T-cell (primary cell): ENCODE data around the gene SORCS3. TPM values are rescaled to one million over a fixed set of nuclear protein-coding genes. Genes with fewer than 3 reads are reported as not detected.

Source experiments
- ATAC-seq, 4 experiments: fragments of 200-7000 bp in 3 of 4; fragments of 150-1000 bp in 1 of 4; cut with Tn5 transposase; replicated peaks in 1 of 4; 1 replicate in 3 of 4; 2 replicates in 1 of 4; pipeline ENCODE4 v1.10.0; 2021; ENCODE audit warnings: moderate library complexity in 3 of 4, mild to moderate bottlenecking in 2 of 4, moderate number of reproducible peaks in 1 of 4
- CTCF ChIA-PET, 2 donors: fragments of 300-600 bp; sonication (Branson Sonifier 250); formaldehyde crosslinking; loops; one replicate each; lab custom pipeline; 2022; ENCODE audit warnings: antibody characterized with exemption in 2 of 2; lab: Charles Lee
- POLR2A ChIA-PET, 2 donors: fragments of 300-600 bp; sonication (Branson Sonifier 250); formaldehyde crosslinking; loops; one replicate each; lab custom pipeline; 2022; ENCODE audit warnings: antibody characterized with exemption in 2 of 2; lab: Charles Lee
- DNase-seq, 35 experiments: peaks; one replicate each; pipeline versions ENCODE4 v3.0.0 to v3.0.0-alpha.2; 2013 to 2023
- H3K27ac ChIP-seq: one replicate; pipeline ENCODE4 v1.5.1; 2013; ENCODE audit warnings: low read length
- H3K27me3 ChIP-seq, 2 experiments: replicated peaks in 1 of 2; 1 replicate in 1 of 2; 2 replicates in 1 of 2; pipeline versions ENCODE4 v1.6.1 to v1.7.0; 2013; ENCODE audit warnings: low read length in 1 of 2, mixed read lengths in 1 of 2; ENCODE audit not compliant: control insufficient read depth in 2 of 2, insufficient read depth in 2 of 2; ENCODE audit errors: extremely low read depth in 1 of 2
- H3K36me3 ChIP-seq, 2 donors: 1 replicate in 1 of 2; 2 replicates in 1 of 2; pipeline versions ENCODE4 v1.6.1 to v1.7.0; 2013; ENCODE audit warnings: low read length in 1 of 2; ENCODE audit not compliant: control insufficient read depth in 2 of 2, insufficient read depth in 1 of 2; ENCODE audit errors: extremely low read depth in 1 of 2
- H3K4me1 ChIP-seq, 2 experiments: 1 replicate in 1 of 2; 2 replicates in 1 of 2; pipeline versions ENCODE4 v1.6.1 to v1.7.0; 2013; ENCODE audit warnings: low read length in 2 of 2, mixed read lengths in 1 of 2; ENCODE audit not compliant: insufficient read depth in 2 of 2, control insufficient read depth in 1 of 2; ENCODE audit errors: extremely low read depth in 1 of 2
- H3K4me3 ChIP-seq, 2 donors: 1 replicate in 1 of 2; 2 replicates in 1 of 2; pipeline versions ENCODE4 v1.5.1 to v1.7.0; 2013; ENCODE audit warnings: mild to moderate bottlenecking in 2 of 2, low read length in 1 of 2, moderate library complexity in 1 of 2; ENCODE audit not compliant: control insufficient read depth in 1 of 2; ENCODE audit errors: extremely low read depth in 1 of 2
- H3K9me3 ChIP-seq: 2 replicates; pipeline ENCODE4 v1.7.0; 2013
- H3K27ac Mint-ChIP-seq, 2 donors: one replicate each; pipeline ENCODE4 v1.8.0; 2020 to 2021; ENCODE audit warnings: mild to moderate bottlenecking in 2 of 2, mixed read lengths in 2 of 2
- H3K27me3 Mint-ChIP-seq, 2 donors: one replicate each; pipeline ENCODE4 v1.8.0; 2021 to 2022; ENCODE audit warnings: mixed read lengths in 2 of 2
- H3K36me3 Mint-ChIP-seq: one replicate; pipeline ENCODE4 v1.8.0; 2021; ENCODE audit warnings: mixed read lengths
- H3K4me1 Mint-ChIP-seq, 3 donors: one replicate each; pipeline ENCODE4 v1.8.0; 2020 to 2022; ENCODE audit warnings: mixed read lengths in 3 of 3, mild to moderate bottlenecking in 1 of 3
- H3K4me3 Mint-ChIP-seq, 3 donors: one replicate each; pipeline ENCODE4 v1.8.0; 2020 to 2022; ENCODE audit warnings: mild to moderate bottlenecking in 3 of 3, mixed read lengths in 3 of 3, moderate library complexity in 3 of 3
- H3K9me3 Mint-ChIP-seq, 3 donors: one replicate each; pipeline ENCODE4 v1.8.0; 2020 to 2022; ENCODE audit warnings: mixed read lengths in 3 of 3
- WGBS: methylation state at CpG from one replicate; pipeline ENCODE4 v1.1.5; 2013; ENCODE audit warnings: missing lambda C conversion rate; ENCODE audit not compliant: insufficient coverage; 5-methylcytosine and 5-hydroxymethylcytosine counted together
- total RNA-seq, 35 experiments: library from RNA in 6 of 35; stranded (reverse) in 6 of 35; fragments of 120-200 nt in 1 of 35; gene quantifications; one replicate each; pipeline versions ENCODE4 v1.2.1 to v1.2.4 and lab custom pipeline; 2013 to 2026

SORCS3 gene
- total RNA-seq, 5 donors from 2014 or later (not counting 1 experiment from before 2014, with no cell fraction given), result 0.03 to 1.8 (median 0.50) TPM; not detected in 1

GRCh38 chr10:105258036-105258673 is 617.1 kb downstream of the SORCS3 start:
- Mint-ChIP-seq H3K36me3 (no peaks in the 10 kb centered on the region), H3K9me3 (no peaks in the 10 kb centered on the region), H3K4me1 (no peaks in the 10 kb centered on the region), H3K27me3 (no peaks in the 10 kb centered on the region), H3K27ac (no peak overlapping the region), H3K4me3 (no peak overlapping the region)
- Histone ChIP-seq H3K27me3 (no peaks in the 10 kb centered on the region), H3K9me3 (no peaks in the 10 kb centered on the region), H3K36me3 (no peaks in the 10 kb centered on the region), H3K4me1 (no peaks in the 10 kb centered on the region), H3K4me3 (no peak overlapping the region), H3K27ac (no peak overlapping the region)
- DNase-seq (no peak), ATAC-seq (no peak)
- CTCF ChIA-PET, result no interaction called here
- POLR2A ChIA-PET, result no interaction called here
- WGBS, result no CpG with 5 or more reads among the region's 3 CpGs

- ChIA-PET CTCF (no interaction called here), POLR2A (no interaction called here)
- Histone ChIP-seq H3K36me3 (no peaks in the 10 kb centered on the region), H3K4me3 (no peak overlapping the region), H3K27ac (no peak overlapping the region), H3K9me3 (no peaks in the 10 kb centered on the region), H3K27me3 (no peaks in the 10 kb centered on the region), H3K4me1 (no peaks in the 10 kb centered on the region)
- ATAC-seq, result no peak
- H3K27me3 Mint-ChIP-seq, result no peaks in the 10 kb centered on the region
- no peaks in the 10 kb centered on the region for H3K9me3 Mint-ChIP-seq
- H3K4me1 Mint-ChIP-seq, result no peaks in the 10 kb centered on the region
- no peak overlapping the region for H3K4me3 Mint-ChIP-seq
- WGBS, result no CpG with 5 or more reads among the region's 1 CpG
- H3K27ac Mint-ChIP-seq, result no peak overlapping the region
- DNase-seq, result no peak
- H3K36me3 Mint-ChIP-seq, result no peaks in the 10 kb centered on the region
These were observed 617.6 kb downstream of the SORCS3 start for GRCh38 chr10:105258674-105259065.

- Mint-ChIP-seq H3K27ac (no peak overlapping the region), H3K9me3 (no peaks in the 10 kb centered on the region), H3K27me3 (no peaks in the 10 kb centered on the region), H3K4me3 (no peak overlapping the region), H3K4me1 (no peaks in the 10 kb centered on the region), H3K36me3 (no peaks in the 10 kb centered on the region)
- no peaks in the 10 kb centered on the region for H3K9me3 ChIP-seq
- no peaks in the 10 kb centered on the region for H3K27me3 ChIP-seq
- ATAC-seq, result no peak
- WGBS, result no CpG with 5 or more reads among the region's 2 CpGs
- POLR2A ChIA-PET, result no interaction called here
- DNase-seq, result no peak
- no peak overlapping the region for H3K4me3 ChIP-seq
- no peaks in the 10 kb centered on the region for H3K4me1 ChIP-seq
- H3K27ac ChIP-seq, result no peak overlapping the region
- no peaks in the 10 kb centered on the region for H3K36me3 ChIP-seq
- CTCF ChIA-PET, result no interaction called here
These were observed 618.1 kb downstream of the SORCS3 start for GRCh38 chr10:105259201-105259600.

- no peaks in the 10 kb centered on the region for H3K36me3 ChIP-seq
- Mint-ChIP-seq H3K4me1 (no peaks in the 10 kb centered on the region), H3K27ac (no peak overlapping the region), H3K27me3 (no peaks in the 10 kb centered on the region), H3K9me3 (peaks cover 0 to 4% (median 0%) of the 10 kb centered on the region in 3 donors), H3K4me3 (no peak overlapping the region), H3K36me3 (no peaks in the 10 kb centered on the region)
- ATAC-seq, result no peak
- POLR2A ChIA-PET, result no interaction called here
- H3K9me3 ChIP-seq, result no peaks in the 10 kb centered on the region
- H3K27ac ChIP-seq, result no peak overlapping the region
- H3K27me3 ChIP-seq, result no peaks in the 10 kb centered on the region
- H3K4me3 ChIP-seq, result no peak overlapping the region
- CTCF ChIA-PET, result no interaction called here
- no CpG with 5 or more reads among the region's 2 CpGs for WGBS
- DNase-seq, result no peak
- H3K4me1 ChIP-seq, result no peaks in the 10 kb centered on the region
These were observed 621.6 kb downstream of the SORCS3 start for GRCh38 chr10:105262666-105263065.

- no peak for ATAC-seq
- CTCF ChIA-PET, result no interaction called here
- H3K4me3 Mint-ChIP-seq, result no peak overlapping the region
- 83% methylated on average over 3 of the region's 7 CpGs for WGBS
- no peak overlapping the region for H3K27ac Mint-ChIP-seq
- H3K4me1 ChIP-seq, result no peaks in the 10 kb centered on the region
- H3K4me3 ChIP-seq, result no peak overlapping the region
- H3K36me3 ChIP-seq, result no peaks in the 10 kb centered on the region
- no peaks in the 10 kb centered on the region for H3K4me1 Mint-ChIP-seq
- peaks cover 0 to 4% (median 0%) of the 10 kb centered on the region in 3 donors for H3K9me3 Mint-ChIP-seq
- H3K36me3 Mint-ChIP-seq, result no peaks in the 10 kb centered on the region
- H3K27ac ChIP-seq, result no peak overlapping the region
- H3K27me3 ChIP-seq, result no peaks in the 10 kb centered on the region
- POLR2A ChIA-PET, result no interaction called here
- no peaks in the 10 kb centered on the region for H3K9me3 ChIP-seq
- DNase-seq, result no peak
- H3K27me3 Mint-ChIP-seq, result no peaks in the 10 kb centered on the region
These were observed 626.0 kb downstream of the SORCS3 start for GRCh38 chr10:105266966-105267539.

- Histone ChIP-seq H3K4me1 (no peaks in the 10 kb centered on the region), H3K36me3 (no peaks in the 10 kb centered on the region), H3K27me3 (no peaks in the 10 kb centered on the region), H3K4me3 (no peak overlapping the region), H3K9me3 (no peaks in the 10 kb centered on the region), H3K27ac (no peak overlapping the region)
- DNase-seq (no peak), ATAC-seq (no peak)
- POLR2A ChIA-PET, result no interaction called here
- CTCF ChIA-PET, result no interaction called here
- Mint-ChIP-seq H3K36me3 (no peaks in the 10 kb centered on the region), H3K27me3 (no peaks in the 10 kb centered on the region), H3K4me3 (no peak overlapping the region), H3K27ac (no peak overlapping the region), H3K4me1 (no peaks in the 10 kb centered on the region), H3K9me3 (peaks cover 0 to 4% (median 0%) of the 10 kb centered on the region in 3 donors)
- WGBS, result 70% methylated on average over 1 of the region's 1 CpG
These were observed 627.9 kb downstream of the SORCS3 start for GRCh38 chr10:105268961-105269360.
